Activated CD8-positive, alpha-beta memory T cell treated with anti-CD3 and anti-CD28 coated beads, Interleukin-2, amount 50 U/mL, for 1 hour (primary cell): ENCODE data around the gene FBXL19.

Source experiments
- DNase-seq: peaks from one replicate; pipeline ENCODE4 v3.0.0-alpha.2; 2020; ENCODE audit errors: extremely low read depth

FBXL19 gene

DNA sequence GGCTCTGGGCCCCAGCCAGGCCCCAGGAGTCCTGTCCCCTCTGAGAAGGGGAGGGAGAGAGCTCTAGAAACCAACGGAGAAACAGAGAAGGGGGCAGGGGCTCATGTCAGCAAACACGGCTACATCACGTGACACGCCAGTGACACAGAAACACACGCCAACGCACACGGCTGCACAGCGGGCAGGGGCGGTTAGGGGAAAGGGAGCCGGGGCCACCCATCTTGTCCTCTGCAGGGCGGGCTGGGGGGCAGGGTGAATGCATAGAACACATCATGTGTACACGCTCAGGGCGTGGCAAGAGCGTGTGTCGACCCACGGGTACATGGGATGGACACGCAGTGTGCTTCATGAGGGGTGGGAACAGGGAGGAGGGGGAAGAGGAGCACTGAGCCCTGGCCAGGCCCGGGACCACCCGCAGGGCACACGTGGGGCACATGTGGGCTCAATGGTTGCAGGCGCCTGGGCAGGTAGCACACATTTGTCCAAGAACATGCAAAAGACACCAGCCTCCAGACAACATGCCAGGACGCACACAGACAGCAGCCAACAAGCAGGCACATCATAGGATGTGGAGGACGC lies 66.2 kb downstream of the FBXL19 start:
- no peak for DNase-seq

DNA sequence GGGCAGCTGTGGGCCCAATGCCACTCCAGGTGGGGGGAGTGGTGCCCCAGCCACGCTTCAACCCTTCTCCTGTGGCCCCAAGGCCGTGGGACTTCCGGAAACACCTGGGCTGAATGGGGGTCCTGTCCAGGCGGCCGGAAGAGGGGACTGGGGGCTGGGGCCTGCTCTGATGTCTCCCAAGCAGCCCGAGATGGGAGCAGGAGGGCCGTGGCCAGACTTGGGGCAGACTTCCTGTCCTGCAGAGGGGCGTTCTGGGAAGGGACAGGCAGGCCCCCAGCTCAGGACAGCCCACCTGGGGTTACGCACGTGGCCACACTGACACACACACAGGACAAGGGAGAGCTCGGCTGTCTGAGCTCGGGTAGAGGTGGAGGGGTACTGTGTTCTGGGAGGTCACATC lies 66.7 kb downstream of the FBXL19 start:
- no peak for DNase-seq

GRCh38 chr16:30991052-30991451 lies 67.7 kb downstream of the FBXL19 start:
- no peak for DNase-seq

DNA sequence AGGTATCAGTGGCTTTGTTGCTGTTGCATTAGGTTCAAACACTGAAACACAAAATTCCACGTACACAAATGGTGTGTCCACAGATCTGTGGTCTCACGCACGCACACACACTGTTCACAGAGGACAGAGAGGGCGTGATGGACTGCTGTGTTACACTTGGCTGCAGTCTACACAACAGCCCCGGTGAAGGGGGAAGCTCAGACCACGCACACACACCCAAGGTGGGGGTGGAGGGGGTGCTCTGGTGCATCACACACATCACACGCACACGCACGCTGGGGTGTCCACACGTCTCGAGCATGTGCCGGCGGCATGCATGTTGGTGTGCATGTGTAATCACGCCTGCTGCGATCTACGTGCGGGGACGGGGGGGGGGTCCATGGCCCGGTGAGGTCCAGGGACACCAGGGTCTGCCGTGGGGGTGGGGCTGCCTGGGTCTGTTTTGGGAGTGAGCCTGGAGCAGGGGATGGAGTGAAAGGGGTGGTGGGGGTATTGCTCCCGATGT lies 69.0 kb downstream of the FBXL19 start:
- DNase-seq: no peak

DNA sequence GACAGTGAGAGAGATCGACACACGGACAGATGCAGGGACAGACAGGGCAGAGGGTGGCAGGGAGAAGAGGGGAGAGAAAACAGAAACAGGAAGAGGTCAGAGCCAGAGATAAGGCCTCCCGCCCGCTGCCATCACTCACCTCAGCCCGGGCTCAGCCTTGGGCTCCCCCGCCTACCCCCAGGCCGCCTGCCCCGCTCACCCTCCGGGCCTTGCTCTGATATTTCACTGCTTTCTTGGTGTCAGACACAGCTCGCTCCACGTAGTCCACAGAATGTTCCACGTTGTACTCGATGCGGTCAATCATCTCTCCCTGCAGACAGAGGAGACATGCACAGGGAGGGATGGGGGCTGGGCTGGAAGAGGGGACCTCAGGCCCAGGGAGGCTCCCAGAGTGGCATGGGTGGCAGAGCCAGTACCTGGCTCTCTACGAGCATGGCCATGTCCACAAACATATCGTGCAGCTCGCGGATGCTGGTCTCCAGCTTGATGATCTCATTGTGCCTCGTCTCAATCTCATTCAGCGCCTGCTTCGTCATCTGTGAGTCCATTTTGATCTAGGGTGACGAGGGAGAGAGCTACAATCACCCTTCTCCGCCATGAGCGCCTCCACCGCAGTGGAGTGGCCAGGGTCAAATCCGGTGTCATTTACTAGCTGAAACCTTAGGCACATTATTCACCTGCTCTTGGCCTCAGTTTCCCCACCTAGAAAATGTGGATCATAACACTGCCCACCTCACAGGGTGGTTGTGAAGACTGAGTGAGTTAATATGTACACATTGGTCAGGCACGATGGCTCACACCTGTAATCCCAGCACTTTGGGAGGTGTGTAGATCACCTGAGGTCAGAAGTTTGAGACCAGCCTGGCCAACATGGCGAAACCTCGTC lies 69.8 kb downstream of the FBXL19 start:
- no peak for DNase-seq

- no peak for DNase-seq
Measured at GRCh38 chr16:30995927-30996323, 72.6 kb downstream of the FBXL19 start.

DNA sequence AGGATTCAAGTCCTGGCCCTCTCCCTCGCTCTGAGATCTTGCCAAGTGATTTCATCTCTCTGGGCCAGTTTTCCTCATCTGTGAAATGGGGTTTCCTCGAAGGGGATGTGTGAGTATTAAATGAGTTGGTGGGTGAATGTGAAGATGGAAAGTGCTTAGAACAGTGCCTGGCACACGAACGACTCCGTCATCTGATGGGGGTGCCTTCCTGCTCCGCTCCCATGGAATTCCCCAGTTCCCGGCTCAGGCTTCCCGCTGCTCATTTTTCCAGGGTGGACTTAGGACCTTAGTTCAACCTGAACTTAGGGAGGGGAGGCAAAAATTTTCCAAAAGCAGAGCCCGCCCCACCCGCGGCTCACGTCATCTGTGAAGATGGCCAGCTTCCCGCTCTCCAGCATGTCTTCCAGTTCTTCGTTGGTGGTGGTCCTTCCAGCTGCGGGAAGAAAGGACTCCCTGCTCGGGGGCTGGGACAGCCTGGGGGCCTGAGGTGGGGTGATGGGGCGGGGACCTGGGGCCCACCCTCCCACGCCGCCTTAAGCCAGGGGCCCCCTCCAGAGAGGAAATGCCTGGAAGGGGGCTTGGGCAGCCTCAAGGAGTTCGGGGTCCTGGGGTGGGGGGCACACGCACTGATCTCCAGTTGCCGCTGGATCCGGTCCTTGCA lies 73.1 kb downstream of the FBXL19 start:
- DNase-seq: no peak

GRCh38 chr16:30996985-30997724 lies 73.8 kb downstream of the FBXL19 start:
- DNase-seq: peak; percentile 45

GRCh38 chr16:30997725-30998711 lies 74.6 kb downstream of the FBXL19 start:
- DNase-seq: no peak
